WERI-Rb-1 (cell line): ENCODE measurements around the gene EDA.

ENCODE experiments used
- DNase-seq: peaks from one replicate; pipeline ENCODE4 v3.0.0-alpha.2; 2020
- H3K27ac ChIP-seq: fragments of 250-450 bp; sonication (Bioruptor Pico); 2 replicates; pipeline ENCODE4 v1.5.1; 2020; ENCODE audit warnings: mild to moderate bottlenecking, moderate library complexity
- H3K27me3 ChIP-seq: fragments of 250-450 bp; sonication (Bioruptor Pico); 2 replicates; pipeline ENCODE4 v1.5.1; 2021; ENCODE audit warnings: mild to moderate bottlenecking, low read depth, moderate library complexity; ENCODE audit not compliant: insufficient read depth, severe bottlenecking
- H3K36me3 ChIP-seq: fragments of 250-450 bp; sonication (Bioruptor Pico); 2 replicates; pipeline ENCODE4 v1.5.1; 2020; ENCODE audit warnings: mild to moderate bottlenecking, moderate library complexity
- H3K4me3 ChIP-seq: 2 replicates; pipeline ENCODE4 v1.5.1; 2011; ENCODE audit warnings: low read depth, mild to moderate bottlenecking, control low read depth, low read length
- H3K9me3 ChIP-seq: fragments of 250-450 bp; sonication (Bioruptor Pico); 2 replicates; pipeline ENCODE4 v1.5.1; 2021; ENCODE audit warnings: mild to moderate bottlenecking, moderate library complexity; ENCODE audit not compliant: severe bottlenecking
- TF ChIP-seq, protein P1 (sequence below): IDR thresholded peaks from 2 replicates; pipeline ENCODE4 v1.5.1; 2011; ENCODE audit warnings: low read depth, mild to moderate bottlenecking, control low read depth, inconsistent platforms, low read length

EDA gene

DNA sequence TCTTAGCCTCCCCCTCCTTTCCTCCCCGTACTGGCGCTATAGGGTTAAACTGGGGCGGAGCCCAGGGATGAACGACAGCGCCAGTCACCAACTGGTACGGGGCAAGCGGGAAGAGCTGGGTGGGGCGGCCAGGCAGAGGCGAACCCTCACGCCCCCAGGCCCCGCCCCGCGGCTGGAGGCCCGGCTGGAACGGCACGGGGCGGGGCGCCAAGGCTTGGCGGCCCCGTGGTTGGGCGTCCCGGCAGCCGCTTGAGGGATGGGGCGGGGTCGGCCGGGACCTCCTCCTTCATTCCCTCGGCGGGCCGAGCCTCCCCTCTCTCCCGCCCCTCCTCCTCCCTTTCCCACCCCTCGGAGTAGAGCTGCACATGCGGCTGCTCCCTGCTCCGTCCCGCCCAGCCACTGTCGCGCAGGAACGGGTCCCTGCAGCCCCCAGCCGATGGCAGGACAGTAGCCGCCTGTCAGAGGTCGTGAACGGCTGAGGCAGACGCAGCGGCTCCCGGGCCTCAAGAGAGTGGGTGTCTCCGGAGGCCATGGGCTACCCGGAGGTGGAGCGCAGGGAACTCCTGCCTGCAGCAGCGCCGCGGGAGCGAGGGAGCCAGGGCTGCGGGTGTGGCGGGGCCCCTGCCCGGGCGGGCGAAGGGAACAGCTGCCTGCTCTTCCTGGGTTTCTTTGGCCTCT lies at the start of gene EDA:
TSS of gene EDA (plus strand) at position 335 of the 678 bp plus-strand sequence.
- H3K4me3 ChIP-seq, result peak within 1 kb of the TSS; percentile 56
- TF ChIP-seq, protein P1, sequence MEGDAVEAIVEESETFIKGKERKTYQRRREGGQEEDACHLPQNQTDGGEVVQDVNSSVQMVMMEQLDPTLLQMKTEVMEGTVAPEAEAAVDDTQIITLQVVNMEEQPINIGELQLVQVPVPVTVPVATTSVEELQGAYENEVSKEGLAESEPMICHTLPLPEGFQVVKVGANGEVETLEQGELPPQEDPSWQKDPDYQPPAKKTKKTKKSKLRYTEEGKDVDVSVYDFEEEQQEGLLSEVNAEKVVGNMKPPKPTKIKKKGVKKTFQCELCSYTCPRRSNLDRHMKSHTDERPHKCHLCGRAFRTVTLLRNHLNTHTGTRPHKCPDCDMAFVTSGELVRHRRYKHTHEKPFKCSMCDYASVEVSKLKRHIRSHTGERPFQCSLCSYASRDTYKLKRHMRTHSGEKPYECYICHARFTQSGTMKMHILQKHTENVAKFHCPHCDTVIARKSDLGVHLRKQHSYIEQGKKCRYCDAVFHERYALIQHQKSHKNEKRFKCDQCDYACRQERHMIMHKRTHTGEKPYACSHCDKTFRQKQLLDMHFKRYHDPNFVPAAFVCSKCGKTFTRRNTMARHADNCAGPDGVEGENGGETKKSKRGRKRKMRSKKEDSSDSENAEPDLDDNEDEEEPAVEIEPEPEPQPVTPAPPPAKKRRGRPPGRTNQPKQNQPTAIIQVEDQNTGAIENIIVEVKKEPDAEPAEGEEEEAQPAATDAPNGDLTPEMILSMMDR, result no peak
- no peak within 1 kb of the TSS for H3K27ac ChIP-seq
- peak; percentile 84 for DNase-seq
- H3K36me3 ChIP-seq, result no peaks in the 10 kb centered on the region
- no peaks in the 10 kb centered on the region for H3K9me3 ChIP-seq
- peaks cover 2% of the 10 kb centered on the region for H3K27me3 ChIP-seq

DNA sequence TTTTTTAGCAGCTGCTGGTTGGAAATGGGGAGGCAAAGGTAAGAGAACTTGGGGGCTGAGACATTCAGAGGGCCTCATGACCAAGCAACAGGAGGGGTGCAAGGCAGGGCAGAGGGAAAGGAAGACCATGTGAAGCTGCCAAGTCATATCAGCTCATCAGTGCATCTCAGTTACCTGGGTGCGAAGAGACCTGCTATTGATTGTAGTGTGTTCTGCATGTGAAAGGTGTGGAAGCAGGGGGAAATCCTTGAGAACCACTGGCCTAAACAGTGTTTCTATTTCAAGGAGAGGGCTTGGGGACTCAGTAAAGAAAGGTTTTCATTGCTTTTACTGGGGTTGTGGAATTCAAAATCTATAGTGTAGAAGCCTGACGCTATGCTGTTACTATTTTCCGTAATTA lies 47.1 kb upstream of the EDA start:
- no peak overlapping the region for H3K4me3 ChIP-seq
- no peaks in the 10 kb centered on the region for H3K36me3 ChIP-seq
- H3K27me3 ChIP-seq, result no peaks in the 10 kb centered on the region
- TF ChIP-seq, protein P1, result no peak
- DNase-seq, result no peak
- H3K9me3 ChIP-seq, result no peaks in the 10 kb centered on the region
- no peak overlapping the region for H3K27ac ChIP-seq

DNA sequence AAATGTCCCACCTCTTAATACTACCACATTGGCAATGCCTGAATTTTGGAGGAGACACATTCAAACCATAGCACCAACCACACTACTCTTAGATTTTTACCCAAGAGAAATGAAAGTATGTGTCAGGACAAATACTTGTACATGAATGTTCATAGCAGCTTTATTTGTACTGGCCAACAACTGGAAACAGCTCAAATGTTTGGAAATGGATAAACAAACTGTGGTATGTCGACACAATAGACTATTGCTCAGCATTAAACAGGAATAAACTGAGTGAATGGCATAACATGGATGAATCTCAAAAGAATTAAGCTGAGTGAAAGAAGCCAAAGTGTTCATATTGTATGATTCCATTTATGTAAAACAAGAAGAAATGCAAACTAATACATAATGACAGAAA lies 18.5 kb upstream of the EDA start:
- H3K4me3 ChIP-seq, result no peak overlapping the region
- H3K27ac ChIP-seq, result no peak overlapping the region
- TF ChIP-seq, protein P1, result no peak
- DNase-seq, result no peak
- H3K27me3 ChIP-seq, result peaks cover 3% of the 10 kb centered on the region
- H3K36me3 ChIP-seq, result no peaks in the 10 kb centered on the region
- H3K9me3 ChIP-seq, result no peaks in the 10 kb centered on the region

DNA sequence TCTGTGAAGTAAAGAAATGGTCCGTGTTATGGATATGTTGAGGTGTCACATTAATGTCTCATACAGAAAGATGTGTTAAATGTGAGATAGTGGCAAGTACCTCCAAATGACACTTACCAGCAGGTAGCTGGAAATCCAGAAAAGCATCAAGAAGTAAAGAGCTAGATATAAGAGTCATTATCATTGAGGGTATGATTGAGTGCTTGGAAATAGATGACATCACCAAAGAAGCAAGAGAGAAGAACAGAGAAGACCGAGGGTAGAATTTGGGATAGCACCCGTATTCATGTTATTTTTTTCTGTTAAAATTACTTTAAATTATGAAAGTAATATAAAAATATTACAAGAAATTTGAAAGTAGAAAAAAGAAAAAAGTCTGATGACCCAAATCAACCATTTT lies 15.7 kb upstream of the EDA start:
- no peaks in the 10 kb centered on the region for H3K9me3 ChIP-seq
- TF ChIP-seq, protein P1, result no peak
- no peak overlapping the region for H3K4me3 ChIP-seq
- H3K27ac ChIP-seq, result no peak overlapping the region
- H3K27me3 ChIP-seq, result peaks cover 3% of the 10 kb centered on the region
- DNase-seq, result no peak
- no peaks in the 10 kb centered on the region for H3K36me3 ChIP-seq

DNA sequence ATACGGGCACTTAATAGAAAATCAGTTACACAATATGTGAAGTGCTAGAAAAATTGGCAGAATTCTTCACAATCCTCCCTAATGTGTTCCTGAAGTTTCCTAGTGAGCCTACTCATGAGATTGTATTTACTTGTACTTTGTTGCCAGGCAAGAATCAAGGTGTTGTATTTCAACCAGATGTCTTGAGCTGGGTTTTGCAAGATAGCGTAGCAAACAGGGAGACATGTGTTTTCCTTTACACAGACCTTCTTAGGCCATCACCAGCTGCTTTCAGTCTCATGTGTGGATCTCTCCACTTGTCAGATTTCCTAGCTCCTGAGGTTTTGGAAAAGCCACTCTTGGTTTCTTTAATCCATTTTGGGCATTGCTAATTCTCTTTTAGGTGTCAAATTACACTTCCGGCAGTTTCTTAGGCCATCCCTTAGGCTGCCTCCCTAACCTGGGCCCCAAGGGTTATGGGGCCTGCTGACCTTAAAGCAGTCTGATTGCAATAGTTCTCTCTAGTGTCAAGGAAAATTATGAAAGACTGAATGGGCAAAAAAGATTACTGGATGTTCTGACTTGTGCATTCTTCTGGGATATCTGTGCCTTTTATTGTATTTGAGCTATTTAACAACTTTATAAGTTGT lies 12.2 kb upstream of the EDA start:
- no peak overlapping the region for H3K4me3 ChIP-seq
- H3K27ac ChIP-seq, result no peak overlapping the region
- H3K9me3 ChIP-seq, result no peaks in the 10 kb centered on the region
- TF ChIP-seq, protein P1, result no peak
- DNase-seq, result no peak
- H3K36me3 ChIP-seq, result no peaks in the 10 kb centered on the region
- H3K27me3 ChIP-seq, result peaks cover 3% of the 10 kb centered on the region
